ENCODE data around the gene KLHDC7B. TPM values are rescaled to one million over a fixed set of nuclear protein-coding genes. Genes with fewer than 3 reads are reported as not detected.

KLHDC7B gene
- total RNA-seq, 1 donor from 2014 or later, result 0.30 TPM

- no peak for DNase-seq
Observed at GRCh38 chr22:50595189-50595588, 49.5 kb downstream of the KLHDC7B start.

GRCh38 chr22:50597097-50597496, 51.4 kb downstream of the KLHDC7B start:
- no peak for DNase-seq

GRCh38 chr22:50599816-50600455, 54.2 kb downstream of the KLHDC7B start:
- no peak for DNase-seq

- no peak for DNase-seq
Observed at GRCh38 chr22:50600538-50600937, 54.8 kb downstream of the KLHDC7B start, which contains the start of gene MAPK8IP2. Gene MAPK8IP2, plus strand, starts transcription at chr22:50600793. Its CDS starts 26 bp downstream, at chr22:50600819.

Other genes with a start within 250 kb of the KLHDC7B start
- 68.8 TPM for gene PLXNB2, start 238.3 kb upstream of the KLHDC7B start, total RNA-seq
- gene DENND6B, start 218.9 kb upstream of the KLHDC7B start, total RNA-seq, result 2.9 TPM
- gene PPP6R2, start 202.6 kb upstream of the KLHDC7B start, total RNA-seq, result 31.5 TPM
- 31.9 TPM for gene SBF1, start 70.9 kb upstream of the KLHDC7B start, total RNA-seq
- gene ADM2, start 64.4 kb upstream of the KLHDC7B start, total RNA-seq, result 0.39 TPM
- not detected for gene MIOX, start 59.0 kb upstream of the KLHDC7B start, total RNA-seq
- 16.1 TPM for gene LMF2, start 38.2 kb upstream of the KLHDC7B start, total RNA-seq
- 29.7 TPM for gene NCAPH2, start 37.7 kb upstream of the KLHDC7B start, total RNA-seq
- 0.59 TPM for gene SCO2, start 20.3 kb upstream of the KLHDC7B start, total RNA-seq
- gene TYMP, start 15.9 kb upstream of the KLHDC7B start, total RNA-seq, result 16.3 TPM
- not detected for gene SYCE3, start 17.0 kb downstream of the KLHDC7B start, total RNA-seq
- 10.3 TPM for gene CPT1B, start 32.5 kb downstream of the KLHDC7B start, total RNA-seq
- 28.3 TPM for gene CHKB, start 37.0 kb downstream of the KLHDC7B start, total RNA-seq
- 1.6 TPM for gene MAPK8IP2, start 54.9 kb downstream of the KLHDC7B start, total RNA-seq
- gene ARSA, start 82.3 kb downstream of the KLHDC7B start, total RNA-seq, result 8.4 TPM
- gene SHANK3, start 126.9 kb downstream of the KLHDC7B start, total RNA-seq, result 7.2 TPM
- 0.39 TPM for gene ACR, start 192.3 kb downstream of the KLHDC7B start, total RNA-seq
- gene RABL2B, start 237.7 kb downstream of the KLHDC7B start, total RNA-seq, result 8.7 TPM